SU-DHL-6 (cell line): ENCODE results near the gene BEGAIN.

ENCODE experiments used
- CTCF ChIP-seq: fragments of 200-600 bp; sonication (generic); IDR thresholded peaks from one replicate; pipeline ENCODE4 v1.5.1; 2017; ENCODE audit warnings: antibody characterized with exemption, mild to moderate bottlenecking, low read length, moderate library complexity; ENCODE audit not compliant: insufficient read depth, poor library complexity, severe bottlenecking
- EZH2phosphoT487 ChIP-seq: fragments of 200-600 bp; sonication (generic), shearing (Covaris generic); conservative IDR thresholded peaks from 2 replicates; pipeline ENCODE4 v1.6.1; 2018; ENCODE audit warnings: mild to moderate bottlenecking, antibody characterized with exemption, low read length, moderate library complexity, mixed read lengths

- TF ChIP-seq CTCF (no peak), EZH2phosphoT487 (no peak)
These were observed 38.3 kb downstream of the BEGAIN start for GRCh38 chr14:100548939-100549338.
